SU-DHL-6 (cell line): Measurements from ENCODE around the gene B4GALNT4.
"Not testable (repeated sequence)": the region's sequence is repeated elsewhere in the genome, so short reads cannot be mapped to it uniquely, and the experiment has no call there.

Source experiments
- H2AFZ ChIP-seq: fragments of 200-600 bp; sonication (generic); 2 replicates; pipeline ENCODE4 v1.6.1; 2014; ENCODE audit warnings: low read depth, mild to moderate bottlenecking, moderate library complexity, mixed read lengths, antibody characterized with exemption, low read length; ENCODE audit not compliant: severe bottlenecking
- H3F3A ChIP-seq: fragments of 200-600 bp; shearing (Covaris generic); 2 replicates; pipeline ENCODE4 v1.6.0; 2016; ENCODE audit warnings: antibody characterized with exemption, mild to moderate bottlenecking; ENCODE audit not compliant: insufficient read depth
- H3K27ac ChIP-seq: fragments of 200-600 bp; sonication (generic); 2 replicates; pipeline ENCODE4 v1.5.1; 2016; ENCODE audit warnings: low read depth, mild to moderate bottlenecking, low read length, moderate library complexity, mixed read lengths
- H3K27me3 ChIP-seq: fragments of 200-600 bp; sonication (generic), shearing (Covaris generic); 2 replicates; pipeline ENCODE4 v1.6.0; 2014; ENCODE audit warnings: mild to moderate bottlenecking, low read length
- H3K36me3 ChIP-seq: fragments of 200-600 bp; sonication (generic); 2 replicates; pipeline ENCODE4 v1.6.1; 2014; ENCODE audit warnings: mild to moderate bottlenecking, low read length, mixed read lengths
- H3K4me2 ChIP-seq: fragments of 300-600, 200-600 bp; shearing (Covaris generic), sonication (generic); 2 replicates; pipeline ENCODE4 v1.6.0; 2014; ENCODE audit warnings: low read length, low read depth, mild to moderate bottlenecking; ENCODE audit not compliant: poor library complexity, severe bottlenecking
- H3K4me3 ChIP-seq: fragments of 200-600 bp; sonication (generic); 2 replicates; pipeline ENCODE4 v1.5.1; 2014; ENCODE audit warnings: antibody characterized with exemption, low read length, mild to moderate bottlenecking, mixed read lengths; ENCODE audit not compliant: insufficient read depth, poor library complexity, severe bottlenecking
- H3K79me2 ChIP-seq: fragments of 200-600 bp; sonication (generic); 2 replicates; pipeline ENCODE4 v1.6.1; 2014; ENCODE audit warnings: mild to moderate bottlenecking, low read length, moderate library complexity; ENCODE audit not compliant: insufficient read depth
- H3K9ac ChIP-seq: fragments of 200-600 bp; sonication (generic); 2 replicates; pipeline ENCODE4 v1.7.0; 2014; ENCODE audit warnings: mild to moderate bottlenecking, low read length
- H3K9me2 ChIP-seq: fragments of 200-600 bp; sonication (generic); replicated peaks from 2 replicates; pipeline ENCODE4 v1.6.1; 2014; ENCODE audit warnings: low read length; ENCODE audit not compliant: insufficient read depth
- H3K9me3 ChIP-seq: fragments of 200-600 bp; sonication (generic); 2 replicates; pipeline ENCODE4 v1.6.1; 2014; ENCODE audit warnings: low read length, mixed read lengths; ENCODE audit not compliant: insufficient read depth
- H4K20me1 ChIP-seq: fragments of 200-600 bp; sonication (generic); 2 replicates; pipeline ENCODE4 v1.6.1; 2014; ENCODE audit warnings: low read depth, mild to moderate bottlenecking, antibody characterized with exemption, low read length, moderate library complexity, mixed read lengths
- EZH2phosphoT487 ChIP-seq: fragments of 200-600 bp; sonication (generic), shearing (Covaris generic); conservative IDR thresholded peaks from 2 replicates; pipeline ENCODE4 v1.6.1; 2018; ENCODE audit warnings: mild to moderate bottlenecking, antibody characterized with exemption, low read length, moderate library complexity, mixed read lengths
- TF ChIP-seq, protein P1 (sequence below): fragments of 200-600 bp; sonication (generic); IDR thresholded peaks from one replicate; pipeline ENCODE4 v1.5.1; 2017; ENCODE audit warnings: antibody characterized with exemption, mild to moderate bottlenecking, low read length, moderate library complexity; ENCODE audit not compliant: insufficient read depth, poor library complexity, severe bottlenecking

The B4GALNT4 gene

DNA sequence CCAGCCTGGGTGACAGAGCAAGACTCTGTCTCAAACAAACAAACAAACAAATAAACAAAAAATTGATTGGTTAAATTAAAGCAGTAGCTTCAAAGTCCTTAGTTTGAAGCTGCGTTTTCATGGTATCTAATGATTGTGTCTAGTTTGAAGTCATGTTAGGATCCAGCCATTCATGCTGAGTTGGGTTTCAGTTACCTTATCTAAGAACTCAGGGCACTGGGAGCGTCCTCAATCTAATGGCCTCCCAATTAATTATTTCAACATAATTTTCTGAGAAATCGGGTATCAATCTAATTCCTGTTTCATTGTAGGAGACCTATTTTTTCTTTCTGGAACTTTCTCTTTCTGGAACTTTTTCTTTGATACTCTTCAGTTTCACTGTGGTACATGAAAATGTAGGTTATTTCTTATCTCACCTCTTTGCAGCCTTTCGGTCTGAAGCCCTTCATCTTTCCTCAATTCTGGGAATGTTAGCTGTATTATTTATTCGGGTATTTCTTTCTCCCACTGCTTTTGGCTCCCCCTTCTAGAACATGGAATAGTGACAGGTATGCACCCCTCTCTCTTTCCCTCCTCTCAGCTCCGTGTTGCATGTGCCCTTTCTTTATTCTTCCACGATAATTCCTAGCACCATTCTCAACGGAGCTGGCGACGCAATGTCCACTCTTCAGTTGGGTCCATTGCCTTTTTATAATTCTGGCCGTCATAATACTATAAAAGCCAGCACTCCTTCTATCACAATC, 24.3 kb upstream of the B4GALNT4 start:
- H3K27me3 ChIP-seq, result no peaks in the 10 kb centered on the region
- H3K4me2 ChIP-seq, result no peak overlapping the region
- no peak overlapping the region for H3K4me3 ChIP-seq

DNA sequence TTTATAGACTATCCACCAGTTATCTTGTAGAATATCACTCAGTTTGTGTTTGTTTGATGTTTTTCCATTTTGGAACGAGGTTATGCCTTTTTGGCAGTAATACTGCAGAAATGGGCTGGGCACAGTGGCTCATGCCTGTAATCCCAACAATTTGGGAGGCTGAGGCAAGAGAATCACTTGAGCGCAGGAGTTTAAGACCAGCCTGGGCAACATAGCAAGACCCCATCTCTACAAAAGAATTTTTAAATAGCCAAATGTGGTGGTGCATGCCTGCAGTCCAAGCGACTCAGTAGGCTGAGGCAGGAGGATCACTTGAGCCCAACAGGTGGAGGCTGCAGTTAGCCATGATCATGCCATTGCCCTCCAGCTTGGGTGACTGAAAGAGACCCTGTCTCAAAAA, 22.8 kb upstream of the B4GALNT4 start:
- Histone ChIP-seq H3K36me3 (no peaks in the 10 kb centered on the region), H2AFZ (no peak overlapping the region), H3K79me2 (no peaks in the 10 kb centered on the region)

More for the DNA sequence above, 24.3 kb upstream of the B4GALNT4 start:
- Histone ChIP-seq H3K9me2 (no peaks in the 10 kb centered on the region), H3K9ac (no peak overlapping the region), H3K36me3 (no peaks in the 10 kb centered on the region), H3K27ac (no peak overlapping the region), H3K79me2 (no peaks in the 10 kb centered on the region), H3K9me3 (no peaks in the 10 kb centered on the region), H2AFZ (no peak overlapping the region), H3F3A (0 out of 2 replicates have a peak, but pooled peaks cover 7% of the 10 kb centered on the region), H4K20me1 (no peaks in the 10 kb centered on the region)
- TF ChIP-seq EZH2phosphoT487, result no peak
- TF ChIP-seq, protein P1, sequence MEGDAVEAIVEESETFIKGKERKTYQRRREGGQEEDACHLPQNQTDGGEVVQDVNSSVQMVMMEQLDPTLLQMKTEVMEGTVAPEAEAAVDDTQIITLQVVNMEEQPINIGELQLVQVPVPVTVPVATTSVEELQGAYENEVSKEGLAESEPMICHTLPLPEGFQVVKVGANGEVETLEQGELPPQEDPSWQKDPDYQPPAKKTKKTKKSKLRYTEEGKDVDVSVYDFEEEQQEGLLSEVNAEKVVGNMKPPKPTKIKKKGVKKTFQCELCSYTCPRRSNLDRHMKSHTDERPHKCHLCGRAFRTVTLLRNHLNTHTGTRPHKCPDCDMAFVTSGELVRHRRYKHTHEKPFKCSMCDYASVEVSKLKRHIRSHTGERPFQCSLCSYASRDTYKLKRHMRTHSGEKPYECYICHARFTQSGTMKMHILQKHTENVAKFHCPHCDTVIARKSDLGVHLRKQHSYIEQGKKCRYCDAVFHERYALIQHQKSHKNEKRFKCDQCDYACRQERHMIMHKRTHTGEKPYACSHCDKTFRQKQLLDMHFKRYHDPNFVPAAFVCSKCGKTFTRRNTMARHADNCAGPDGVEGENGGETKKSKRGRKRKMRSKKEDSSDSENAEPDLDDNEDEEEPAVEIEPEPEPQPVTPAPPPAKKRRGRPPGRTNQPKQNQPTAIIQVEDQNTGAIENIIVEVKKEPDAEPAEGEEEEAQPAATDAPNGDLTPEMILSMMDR, result no peak

DNA sequence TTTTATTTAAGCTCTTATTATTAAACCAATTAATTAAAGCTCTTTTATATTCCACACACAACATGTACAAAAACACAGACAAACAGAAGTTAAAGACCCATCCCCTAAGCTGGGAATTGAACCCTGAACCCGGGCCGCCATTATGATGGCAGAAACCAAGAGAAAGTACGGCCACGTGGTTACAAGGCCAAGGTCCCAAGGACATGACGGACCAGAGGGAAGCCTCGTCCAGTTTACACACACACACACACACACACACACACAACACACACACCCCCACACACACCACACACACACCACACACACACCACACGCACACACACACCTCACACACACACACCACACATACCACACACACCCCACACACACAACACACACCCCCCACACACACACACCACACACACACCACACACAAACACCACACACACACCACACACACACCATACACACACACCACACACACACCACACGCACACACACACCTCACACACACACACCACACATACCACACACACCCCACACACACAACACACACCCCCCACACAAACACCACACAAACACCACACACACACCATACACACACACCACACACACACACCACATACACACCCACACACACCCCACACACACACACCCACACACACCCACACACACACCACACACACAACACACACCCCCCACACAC, 19.9 kb upstream of the B4GALNT4 start:
- not testable (repeated sequence) for H3K9me2 ChIP-seq, H3K4me3 ChIP-seq, H4K20me1 ChIP-seq, H3K4me2 ChIP-seq, H3K36me3 ChIP-seq, H3K9me3 ChIP-seq, H2AFZ ChIP-seq, H3K27ac ChIP-seq, H3K9ac ChIP-seq, H3K27me3 ChIP-seq, H3K79me2 ChIP-seq
- peaks cover 12% of the 10 kb centered on the region; the same call in 1 of the 2 replicates for H3F3A ChIP-seq

More for the DNA sequence above, 22.8 kb upstream of the B4GALNT4 start:
- Histone ChIP-seq H3K27ac (no peak overlapping the region), H4K20me1 (no peaks in the 10 kb centered on the region), H3K4me3 (no peak overlapping the region), H3K27me3 (no peaks in the 10 kb centered on the region), H3K4me2 (no peak overlapping the region), H3K9me2 (no peaks in the 10 kb centered on the region), H3F3A (0 out of 2 replicates have a peak, but pooled peaks cover 7% of the 10 kb centered on the region), H3K9me3 (no peaks in the 10 kb centered on the region), H3K9ac (no peak overlapping the region)
- TF ChIP-seq, protein P1, result no peak
- no peak for TF ChIP-seq EZH2phosphoT487

DNA sequence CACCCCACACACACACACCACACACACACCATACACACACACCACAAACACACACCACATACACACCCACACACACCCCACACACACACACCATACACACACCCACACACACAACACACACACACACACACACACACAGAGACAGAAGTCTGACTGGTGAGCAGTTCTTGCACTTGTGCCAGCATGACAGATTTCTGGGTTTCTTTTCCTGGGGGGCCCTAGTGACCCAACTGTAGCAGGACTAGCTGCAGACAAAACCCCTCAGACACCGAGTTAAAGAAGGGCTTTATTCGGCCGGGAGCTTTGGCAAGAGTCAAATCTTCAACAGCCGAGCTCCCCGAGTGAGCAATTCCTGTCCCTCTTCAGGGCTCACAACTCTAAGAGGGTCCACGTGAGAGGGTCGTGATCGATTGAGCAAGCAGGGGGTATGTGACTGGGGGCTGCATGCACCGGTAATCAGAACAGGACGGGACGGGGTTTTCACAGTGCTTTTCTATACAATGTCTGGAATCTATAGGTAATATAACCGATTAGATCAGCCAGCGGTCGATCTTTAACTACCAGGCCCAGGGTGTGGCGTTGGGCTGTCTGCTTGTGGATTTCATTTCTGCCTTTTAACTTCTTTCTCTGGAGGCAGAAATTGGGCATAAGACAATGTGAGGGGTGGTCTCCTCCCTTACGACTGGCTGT, 19.1 kb upstream of the B4GALNT4 start:
- not testable (repeated sequence) for H3K4me2 ChIP-seq, H3K9me3 ChIP-seq, H3K9ac ChIP-seq, H3K4me3 ChIP-seq, H3K27ac ChIP-seq, H3K36me3 ChIP-seq, H3K9me2 ChIP-seq, H3K27me3 ChIP-seq, H2AFZ ChIP-seq, H3K79me2 ChIP-seq, H4K20me1 ChIP-seq
- peaks cover 16% of the 10 kb centered on the region for H3F3A ChIP-seq
